Esophagus squamous epithelium (tissue), 5 donors: ENCODE measurements around the gene KCNAB1. TPM values are rescaled to one million over a fixed set of nuclear protein-coding genes. Genes with fewer than 3 reads are reported as not detected.

Source experiments
- DNase-seq: peaks from one replicate; lab custom pipeline; 2025; lab: John Stamatoyannopoulos, UW
- H3K27ac ChIP-seq, 4 donors: fragments of 200-600 bp; sonication (generic); one replicate each; pipeline ENCODE4 v1.5.1; 2016 to 2019; ENCODE audit warnings: mild to moderate bottlenecking in 1 of 4
- H3K27me3 ChIP-seq, 4 donors: fragments of 200-600 bp; sonication (generic); 1 replicate in 3 of 4; 2 replicates in 1 of 4; pipeline versions ENCODE4 v1.5.1 to v1.6.0; 2017 to 2021; ENCODE audit warnings: antibody characterized with exemption in 1 of 4
- H3K36me3 ChIP-seq, 3 donors: fragments of 200-600 bp; sonication (generic); one replicate each; pipeline ENCODE4 v1.5.1; 2016 to 2019
- H3K4me1 ChIP-seq, 3 donors: fragments of 200-600 bp; sonication (generic); one replicate each; pipeline ENCODE4 v1.5.1; 2017 to 2019
- H3K4me3 ChIP-seq, 4 donors: fragments of 200-600 bp; sonication (generic); 1 replicate in 3 of 4; 2 replicates in 1 of 4; pipeline ENCODE4 v1.5.1; 2016 to 2019; ENCODE audit warnings: mild to moderate bottlenecking in 2 of 4, moderate library complexity in 1 of 4
- H3K9me3 ChIP-seq, 3 donors: fragments of 200-600 bp; sonication (generic); one replicate each; pipeline ENCODE4 v1.5.1; 2016 to 2019
- POLR2A ChIP-seq, 4 donors: fragments of 450-650 bp; IDR thresholded peaks; one replicate each; pipeline ENCODE4 v1.6.1; 2017; ENCODE audit warnings: antibody characterized with exemption in 4 of 4, mild to moderate bottlenecking in 4 of 4, moderate library complexity in 3 of 4
- whole genome bisulfite sequencing, 2 donors: methylation state at CpG; one replicate each; pipeline ENCODE4 v1.1.5; 2018; 5-methylcytosine and 5-hydroxymethylcytosine counted together
- intact Hi-C: fragments of 100-400 bp; cut with DNase I; formaldehyde crosslinking; loops from one replicate; pipeline ENCODE4 v1.15.0; 2022
- total RNA-seq, 4 donors: library from RNA; depleted of rRNA; stranded (reverse); fragments of >200 nt; gene quantifications; one replicate each; pipeline ENCODE4 v1.1.0, GENCODE V29; 2016
- TF ChIP-seq, protein P1 (sequence below), 6 experiments: fragments of 450-650 bp in 4 of 6; fragments of 200-600 bp in 2 of 6; sonication (generic) in 2 of 6; IDR thresholded peaks; one replicate each; pipeline ENCODE4 v1.5.1; 2016 to 2019; ENCODE audit warnings: antibody characterized with exemption in 6 of 6, mild to moderate bottlenecking in 4 of 6, moderate library complexity in 4 of 6
- donor health status: DM: yes; HTN: yes; CAD: no.

KCNAB1 gene
- total RNA-seq, 4 donors from 2014 or later, result 0.40 to 6.6 (median 1.3) TPM

DNA sequence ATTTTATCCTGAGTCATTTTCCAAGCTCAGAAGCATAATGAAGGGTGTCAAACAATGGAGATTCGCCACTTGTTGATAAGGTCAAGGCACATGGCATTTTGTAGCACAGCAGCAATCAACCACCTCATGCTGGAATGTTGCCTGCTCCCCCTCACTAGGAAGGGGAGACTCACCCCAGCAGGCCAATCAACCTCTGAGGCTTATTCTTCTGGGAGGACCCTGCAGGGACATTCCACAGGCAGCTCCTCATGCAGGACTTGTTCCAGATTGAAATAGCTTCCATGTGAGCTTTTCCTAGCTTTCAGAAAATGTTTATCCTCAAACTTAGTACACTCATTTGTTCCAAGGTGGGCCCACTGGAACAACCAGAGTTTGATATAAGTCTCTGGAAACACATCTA lies 356.9 kb downstream of the KCNAB1 start:
- Histone ChIP-seq H3K4me1 (no peaks in the 10 kb centered on the region), H3K9me3 (no peaks in the 10 kb centered on the region), H3K4me3 (no peak overlapping the region), H3K27ac (no peak overlapping the region), H3K27me3 (no peaks in the 10 kb centered on the region), H3K36me3 (no peaks in the 10 kb centered on the region)
- WGBS, 2 donors, result 62 to 100% methylated on average over 1 of the region's 1 CpG
- intact Hi-C loops, result no loop called here
- DNase-seq, result no peak
- TF ChIP-seq, protein P1, sequence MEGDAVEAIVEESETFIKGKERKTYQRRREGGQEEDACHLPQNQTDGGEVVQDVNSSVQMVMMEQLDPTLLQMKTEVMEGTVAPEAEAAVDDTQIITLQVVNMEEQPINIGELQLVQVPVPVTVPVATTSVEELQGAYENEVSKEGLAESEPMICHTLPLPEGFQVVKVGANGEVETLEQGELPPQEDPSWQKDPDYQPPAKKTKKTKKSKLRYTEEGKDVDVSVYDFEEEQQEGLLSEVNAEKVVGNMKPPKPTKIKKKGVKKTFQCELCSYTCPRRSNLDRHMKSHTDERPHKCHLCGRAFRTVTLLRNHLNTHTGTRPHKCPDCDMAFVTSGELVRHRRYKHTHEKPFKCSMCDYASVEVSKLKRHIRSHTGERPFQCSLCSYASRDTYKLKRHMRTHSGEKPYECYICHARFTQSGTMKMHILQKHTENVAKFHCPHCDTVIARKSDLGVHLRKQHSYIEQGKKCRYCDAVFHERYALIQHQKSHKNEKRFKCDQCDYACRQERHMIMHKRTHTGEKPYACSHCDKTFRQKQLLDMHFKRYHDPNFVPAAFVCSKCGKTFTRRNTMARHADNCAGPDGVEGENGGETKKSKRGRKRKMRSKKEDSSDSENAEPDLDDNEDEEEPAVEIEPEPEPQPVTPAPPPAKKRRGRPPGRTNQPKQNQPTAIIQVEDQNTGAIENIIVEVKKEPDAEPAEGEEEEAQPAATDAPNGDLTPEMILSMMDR (IDR thresholded peaks at IDR 0.05), result no peak

DNA sequence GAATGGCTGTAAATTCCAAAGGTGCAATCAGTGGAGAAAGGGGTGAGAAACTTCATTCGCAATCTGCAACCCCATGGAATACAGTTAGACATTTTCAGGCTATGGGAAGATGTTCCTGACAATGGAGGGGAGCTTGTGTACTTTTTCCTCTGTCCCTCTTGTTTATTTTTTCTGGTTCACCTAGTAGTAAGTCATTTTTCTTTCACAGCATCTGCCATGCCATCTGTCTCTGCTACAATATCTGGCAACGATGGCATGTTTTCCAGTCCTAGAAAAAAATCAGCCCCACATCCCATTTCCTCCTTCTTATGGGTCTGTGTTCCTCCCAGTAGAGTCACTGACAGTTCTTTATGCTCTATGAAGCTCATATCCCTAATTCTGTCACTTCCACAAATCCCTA lies 358.5 kb downstream of the KCNAB1 start:
- Histone ChIP-seq H3K27ac (no peak overlapping the region), H3K9me3 (no peaks in the 10 kb centered on the region), H3K4me3 (no peak overlapping the region), H3K36me3 (no peaks in the 10 kb centered on the region), H3K27me3 (no peaks in the 10 kb centered on the region), H3K4me1 (peaks cover 4 to 12% (median 5%) of the 10 kb centered on the region in 3 donors)
- 65 to 78% methylated on average over 2 of the region's 2 CpGs for WGBS, 2 donors
- no peak for DNase-seq
- TF ChIP-seq, protein P1 (IDR thresholded peaks at IDR 0.05), result no peak
- TF ChIP-seq POLR2A (IDR thresholded peaks at IDR 0.05), result no peak
- intact Hi-C loops, result no loop called here

DNA sequence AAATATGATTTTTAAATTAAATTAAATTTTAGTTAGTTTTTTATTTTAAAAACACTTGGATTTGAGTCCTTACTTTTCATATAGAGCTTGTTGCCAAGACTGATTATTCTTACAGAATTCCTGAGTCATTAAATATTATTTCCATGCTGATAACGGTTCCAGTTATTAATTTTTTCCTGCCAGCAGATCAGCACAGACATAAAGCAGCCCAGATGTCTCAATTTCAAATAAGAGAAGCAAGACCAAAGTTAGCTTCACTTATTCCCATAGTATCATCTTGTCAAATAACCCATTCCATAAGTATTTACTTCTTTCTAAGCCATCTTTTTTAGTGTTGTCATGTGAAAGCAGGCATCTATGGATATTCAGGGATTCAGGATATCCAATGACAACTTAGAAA lies 359.2 kb downstream of the KCNAB1 start:
- no peak for DNase-seq
- H3K9me3 ChIP-seq, result no peaks in the 10 kb centered on the region
- TF ChIP-seq, protein P1 (IDR thresholded peaks at IDR 0.05), result no peak
- TF ChIP-seq POLR2A (IDR thresholded peaks at IDR 0.05), result no peak
- no peaks in the 10 kb centered on the region for H3K27me3 ChIP-seq
- 33 to 45% methylated on average over 1 of the region's 1 CpG for WGBS, 2 donors
- no peak overlapping the region for H3K27ac ChIP-seq
- H3K36me3 ChIP-seq, result no peaks in the 10 kb centered on the region
- intact Hi-C loops, result no loop called here
- no peak overlapping the region for H3K4me3 ChIP-seq
- peaks cover 10 to 20% (median 12%) of the 10 kb centered on the region in 3 donors for H3K4me1 ChIP-seq

DNA sequence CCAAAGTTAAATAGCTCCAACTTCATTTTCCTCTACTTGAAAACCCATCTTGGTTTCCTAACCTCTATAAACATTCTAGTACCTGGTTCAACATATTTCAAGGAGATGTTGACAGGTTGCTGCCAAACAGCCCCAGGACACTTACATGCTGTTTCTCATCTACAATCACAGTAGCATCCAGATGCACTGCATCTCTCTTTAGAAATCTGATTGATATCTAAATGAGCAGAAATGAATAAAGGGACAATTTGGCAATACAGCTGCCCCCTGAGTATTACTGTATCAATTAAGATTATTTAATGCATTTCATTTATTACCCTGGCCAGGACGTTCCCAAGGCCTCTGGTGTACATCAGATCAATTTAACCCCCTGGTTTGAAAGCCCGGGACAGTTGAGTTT lies 360.6 kb downstream of the KCNAB1 start:
- TF ChIP-seq, protein P1 (IDR thresholded peaks at IDR 0.05), result no peak
- no peak for TF ChIP-seq POLR2A (IDR thresholded peaks at IDR 0.05)
- intact Hi-C loops, result no loop called here
- Histone ChIP-seq H3K27me3 (no peaks in the 10 kb centered on the region), H3K36me3 (no peaks in the 10 kb centered on the region), H3K4me1 (peaks cover 10 to 24% (median 13%) of the 10 kb centered on the region in 3 donors), H3K4me3 (no peak overlapping the region), H3K9me3 (no peaks in the 10 kb centered on the region), H3K27ac (no peak overlapping the region)
- 71 to 77% methylated on average over 2 of the region's 2 CpGs for WGBS, 2 donors
- no peak for DNase-seq

DNA sequence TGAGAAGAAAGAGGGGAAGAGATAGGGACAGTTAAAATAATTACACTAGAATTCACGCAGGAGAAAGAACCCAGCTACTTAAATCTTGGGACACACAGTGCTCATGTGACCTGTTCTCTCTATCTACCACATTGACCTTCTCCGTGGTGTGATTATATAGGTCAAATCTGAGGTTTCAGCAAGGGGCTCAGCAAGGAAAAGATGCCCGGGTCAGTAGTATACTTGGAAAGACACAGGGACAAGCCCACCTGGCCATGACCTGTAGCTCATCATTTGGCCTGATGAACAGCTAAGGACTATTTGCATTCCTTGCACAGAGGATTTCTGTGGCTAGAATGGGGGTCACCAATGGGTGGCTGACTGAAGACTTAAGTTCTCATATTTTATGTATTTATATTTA lies 362.6 kb downstream of the KCNAB1 start:
- WGBS, 2 donors, result 89 to 90% methylated on average over 3 of the region's 3 CpGs
- no peak for DNase-seq

More for the DNA sequence above, 362.6 kb downstream of the KCNAB1 start:
- peaks cover 10 to 24% (median 13%) of the 10 kb centered on the region in 3 donors for H3K4me1 ChIP-seq
- no peaks in the 10 kb centered on the region for H3K27me3 ChIP-seq
- peak overlapping the region in 3 of 4 donors; percentile 41 to 79 (median 74) for H3K27ac ChIP-seq
- intact Hi-C loops, result no loop called here
- TF ChIP-seq, protein P1 (IDR thresholded peaks at IDR 0.05), result no peak
- no peak for TF ChIP-seq POLR2A (IDR thresholded peaks at IDR 0.05)
- H3K9me3 ChIP-seq, result no peaks in the 10 kb centered on the region
- H3K36me3 ChIP-seq, result no peaks in the 10 kb centered on the region
- H3K4me3 ChIP-seq, result no peak overlapping the region
